WTC11 (cell line): ENCODE measurements around the gene SLC25A12. TPM values are rescaled to one million over a fixed set of nuclear protein-coding genes. Genes with fewer than 3 reads are reported as not detected.

ENCODE experiments used
- ATAC-seq: fragments of 200-7000 bp; cut with Tn5 transposase; 2 replicates; pipeline ENCODE4 v1.10.0; 2021; ENCODE audit warnings: mild to moderate bottlenecking, moderate library complexity
- CTCF ChIA-PET: fragments of 300-600 bp; sonication (Branson Sonifier 250); formaldehyde crosslinking; loops from one replicate; lab custom pipeline; 2021; ENCODE audit warnings: antibody characterized with exemption; lab: Charles Lee
- POLR2A ChIA-PET: fragments of 350-600 bp; sonication (Branson Sonifier 250); formaldehyde crosslinking; loops from one replicate; lab custom pipeline; 2021; ENCODE audit warnings: antibody characterized with exemption; lab: Charles Lee
- DNase-seq: peaks from one replicate; pipeline ENCODE4 v3.0.0; 2021; ENCODE audit warnings: low spot score
- H3K27ac Mint-ChIP-seq: 2 replicates; pipeline ENCODE4 v1.8.0; 2021; ENCODE audit warnings: mixed read lengths
- H3K27me3 Mint-ChIP-seq: 2 replicates; pipeline ENCODE4 v1.8.0; 2021; ENCODE audit warnings: low read depth, mild to moderate bottlenecking, moderate library complexity, mixed read lengths
- H3K36me3 Mint-ChIP-seq: 2 replicates; pipeline ENCODE4 v1.8.0; 2021; ENCODE audit warnings: mixed read lengths
- H3K4me1 Mint-ChIP-seq: 2 replicates; pipeline ENCODE4 v1.8.0; 2022; ENCODE audit warnings: mixed read lengths
- H3K4me3 Mint-ChIP-seq: 2 replicates; pipeline ENCODE4 v1.8.0; 2021; ENCODE audit warnings: mild to moderate bottlenecking, moderate library complexity, mixed read lengths
- H3K9me3 Mint-ChIP-seq: 2 replicates; pipeline ENCODE4 v1.8.0; 2021; ENCODE audit warnings: mixed read lengths
- ARID4B ChIP-seq: sonication (generic); formaldehyde crosslinking; IDR thresholded peaks from 2 replicates; pipeline ENCODE4 v1.8.0; 2023; ENCODE audit warnings: missing genetic modification reagents, mild to moderate bottlenecking, borderline replicate concordance
- ATF2 ChIP-seq: sonication (generic); formaldehyde crosslinking; IDR thresholded peaks from 2 replicates; pipeline ENCODE4 v1.8.1; 2022; ENCODE audit warnings: low read depth, missing genetic modification reagents, borderline replicate concordance
- ESRRA ChIP-seq: sonication (generic); formaldehyde crosslinking; IDR thresholded peaks from 2 replicates; pipeline ENCODE4 v1.8.1; 2022; ENCODE audit warnings: mild to moderate bottlenecking, missing genetic modification reagents, borderline replicate concordance
- ETV6 ChIP-seq: sonication (generic); formaldehyde crosslinking; IDR thresholded peaks from 2 replicates; pipeline ENCODE4 v1.8.1; 2022; ENCODE audit warnings: mild to moderate bottlenecking, missing genetic modification reagents
- HMGA2 ChIP-seq: fragments of 250-450 bp; sonication (Bioruptor Pico); IDR thresholded peaks from 2 replicates; pipeline ENCODE4 v1.4.0; 2021; ENCODE audit warnings: mild to moderate bottlenecking, moderate library complexity
- HMGXB4 ChIP-seq: sonication (generic); formaldehyde crosslinking; IDR thresholded peaks from 2 replicates; pipeline ENCODE4 v1.8.1; 2023; ENCODE audit warnings: mild to moderate bottlenecking, moderate library complexity, missing genetic modification reagents
- IRF2 ChIP-seq: sonication (generic); formaldehyde crosslinking; IDR thresholded peaks from 2 replicates; pipeline ENCODE4 v1.8.0; 2022; ENCODE audit warnings: low read depth, missing genetic modification reagents, borderline replicate concordance
- JAZF1 ChIP-seq: fragments of 250-450 bp; sonication (Bioruptor Pico); IDR thresholded peaks from 2 replicates; pipeline ENCODE4 v1.9.0; 2021; ENCODE audit warnings: moderate library complexity, mild to moderate bottlenecking, inconsistent platforms
- JUN ChIP-seq: sonication (generic); formaldehyde crosslinking; IDR thresholded peaks from 2 replicates; pipeline ENCODE4 v1.8.0; 2023; ENCODE audit warnings: mild to moderate bottlenecking, missing genetic modification reagents
- KAT7 ChIP-seq: sonication (generic); formaldehyde crosslinking; IDR thresholded peaks from 2 replicates; pipeline ENCODE4 v1.8.1; 2023; ENCODE audit warnings: missing genetic modification reagents, mild to moderate bottlenecking, borderline replicate concordance
- MYBL2 ChIP-seq: sonication (generic); formaldehyde crosslinking; IDR thresholded peaks from 2 replicates; pipeline ENCODE4 v1.8.1; 2023; ENCODE audit warnings: mild to moderate bottlenecking, moderate library complexity, missing genetic modification reagents
- NFYB ChIP-seq: sonication (generic); formaldehyde crosslinking; conservative IDR thresholded peaks from 2 replicates; pipeline ENCODE4 v1.8.0; 2022; ENCODE audit warnings: low read depth, missing genetic modification reagents
- OVOL2 ChIP-seq: fragments of 250-450 bp; sonication (Bioruptor Pico); IDR thresholded peaks from 2 replicates; pipeline ENCODE4 v1.9.0; 2021; ENCODE audit warnings: mild to moderate bottlenecking, borderline replicate concordance
- SOX15 ChIP-seq: fragments of 250-450 bp; sonication (Bioruptor Pico); IDR thresholded peaks from 2 replicates; pipeline ENCODE4 v1.9.0; 2021; ENCODE audit warnings: mild to moderate bottlenecking
- TEAD1 ChIP-seq: sonication (generic); formaldehyde crosslinking; IDR thresholded peaks from 2 replicates; pipeline ENCODE4 v1.8.0; 2022; ENCODE audit warnings: mild to moderate bottlenecking, missing genetic modification reagents
- TP53 ChIP-seq: sonication (generic); formaldehyde crosslinking; IDR thresholded peaks from 2 replicates; pipeline ENCODE4 v1.8.1; 2023; ENCODE audit warnings: mild to moderate bottlenecking, missing genetic modification reagents
- USF2 ChIP-seq: sonication (generic); formaldehyde crosslinking; IDR thresholded peaks from 2 replicates; pipeline ENCODE4 v1.8.1; 2023; ENCODE audit warnings: mild to moderate bottlenecking, missing genetic modification reagents, moderate library complexity
- ZBTB21 ChIP-seq: sonication (generic); formaldehyde crosslinking; IDR thresholded peaks from 2 replicates; pipeline ENCODE4 v1.8.1; 2023; ENCODE audit warnings: mild to moderate bottlenecking, missing genetic modification reagents, borderline replicate concordance
- ZNF416 ChIP-seq: fragments of 250-450 bp; sonication (Bioruptor Pico); IDR thresholded peaks from 2 replicates; pipeline ENCODE4 v1.9.0; 2021; ENCODE audit warnings: mild to moderate bottlenecking, inconsistent platforms
- ZNF425 ChIP-seq: fragments of 250-450 bp; sonication (Bioruptor Pico); conservative IDR thresholded peaks from 2 replicates; pipeline ENCODE4 v1.9.0; 2021; ENCODE audit warnings: mild to moderate bottlenecking
- total RNA-seq: library from RNA; stranded (reverse); gene quantifications from 3 replicates; pipeline ENCODE4 v1.2.3, GENCODE V29; 2021

Gene SLC25A12
- total RNA-seq, 1 experiment from 2014 or later, result 9.0 TPM

- H3K36me3 Mint-ChIP-seq, result 0 out of 2 replicates have a peak, but pooled peaks cover 5% of the 10 kb centered on the region
- no peaks in the 10 kb centered on the region for H3K9me3 Mint-ChIP-seq
- H3K27me3 Mint-ChIP-seq, result no peaks in the 10 kb centered on the region
- TF ChIP-seq ZNF425 (CRISPR knock-in tag), result no peak
- TF ChIP-seq ATF2 (CRISPR knock-in tag), result no peak
- TF ChIP-seq JUN, result no peak
- TF ChIP-seq KAT7, result no peak
- TF ChIP-seq USF2 (CRISPR knock-in tag), result no peak
- no peak for TF ChIP-seq HMGXB4
- TF ChIP-seq TEAD1, result no peak
- no peak for TF ChIP-seq IRF2 (CRISPR knock-in tag)
- TF ChIP-seq ZBTB21 (CRISPR knock-in tag), result no peak
- no peak for TF ChIP-seq OVOL2
- no peak for TF ChIP-seq SOX15 (CRISPR knock-in tag)
- no peak for TF ChIP-seq JAZF1
- TF ChIP-seq MYBL2, result no peak
- TF ChIP-seq ETV6 (CRISPR knock-in tag), result no peak
- TF ChIP-seq ESRRA (CRISPR knock-in tag), result no peak
- TF ChIP-seq HMGA2 (CRISPR knock-in tag), result no peak
- TF ChIP-seq ARID4B, result no peak
- no peak for TF ChIP-seq NFYB (CRISPR knock-in tag)
- no peak for TF ChIP-seq TP53 (CRISPR knock-in tag)
- no peak for TF ChIP-seq ZNF416 (CRISPR knock-in tag)
- DNase-seq (no peak), ATAC-seq (no peak)
- no peaks in the 10 kb centered on the region for H3K4me1 Mint-ChIP-seq
- H3K4me3 Mint-ChIP-seq, result no peak overlapping the region
- H3K27ac Mint-ChIP-seq, result no peak overlapping the region
- ChIA-PET POLR2A (no interaction called here), CTCF (no interaction called here)
These were observed 86.9 kb downstream of the SLC25A12 start for GRCh38 chr2:171807119-171807518.
